Measurements from ENCODE around the gene WDR20.

The WDR20 gene

DNA sequence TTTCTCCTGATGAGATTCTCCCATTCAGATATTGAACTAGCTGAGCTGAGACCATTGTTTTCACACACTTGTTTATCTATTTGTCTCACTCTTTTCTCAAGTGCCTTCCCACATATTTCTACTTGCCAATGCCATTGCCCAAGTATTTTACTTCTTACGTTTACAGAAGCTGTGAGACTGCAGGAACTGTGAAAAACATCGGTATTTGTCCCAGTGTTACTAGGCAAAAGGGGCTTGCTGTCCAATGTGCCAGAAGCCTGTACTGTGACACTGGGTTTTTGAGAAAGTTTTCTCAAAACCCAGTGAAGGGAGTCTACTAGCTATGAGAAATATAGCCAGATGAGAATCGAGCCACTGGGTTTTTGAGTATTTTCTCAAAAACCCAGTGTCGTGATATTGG lies 37.5 kb downstream of the WDR20 start:
- TF ChIP-seq, protein P1, sequence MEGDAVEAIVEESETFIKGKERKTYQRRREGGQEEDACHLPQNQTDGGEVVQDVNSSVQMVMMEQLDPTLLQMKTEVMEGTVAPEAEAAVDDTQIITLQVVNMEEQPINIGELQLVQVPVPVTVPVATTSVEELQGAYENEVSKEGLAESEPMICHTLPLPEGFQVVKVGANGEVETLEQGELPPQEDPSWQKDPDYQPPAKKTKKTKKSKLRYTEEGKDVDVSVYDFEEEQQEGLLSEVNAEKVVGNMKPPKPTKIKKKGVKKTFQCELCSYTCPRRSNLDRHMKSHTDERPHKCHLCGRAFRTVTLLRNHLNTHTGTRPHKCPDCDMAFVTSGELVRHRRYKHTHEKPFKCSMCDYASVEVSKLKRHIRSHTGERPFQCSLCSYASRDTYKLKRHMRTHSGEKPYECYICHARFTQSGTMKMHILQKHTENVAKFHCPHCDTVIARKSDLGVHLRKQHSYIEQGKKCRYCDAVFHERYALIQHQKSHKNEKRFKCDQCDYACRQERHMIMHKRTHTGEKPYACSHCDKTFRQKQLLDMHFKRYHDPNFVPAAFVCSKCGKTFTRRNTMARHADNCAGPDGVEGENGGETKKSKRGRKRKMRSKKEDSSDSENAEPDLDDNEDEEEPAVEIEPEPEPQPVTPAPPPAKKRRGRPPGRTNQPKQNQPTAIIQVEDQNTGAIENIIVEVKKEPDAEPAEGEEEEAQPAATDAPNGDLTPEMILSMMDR (IDR thresholded peaks at IDR 0.05; ENCODE audit: extremely low read depth, missing control alignments) = no peak
- no peak for DNase-seq (ENCODE audit: low spot score)

DNA sequence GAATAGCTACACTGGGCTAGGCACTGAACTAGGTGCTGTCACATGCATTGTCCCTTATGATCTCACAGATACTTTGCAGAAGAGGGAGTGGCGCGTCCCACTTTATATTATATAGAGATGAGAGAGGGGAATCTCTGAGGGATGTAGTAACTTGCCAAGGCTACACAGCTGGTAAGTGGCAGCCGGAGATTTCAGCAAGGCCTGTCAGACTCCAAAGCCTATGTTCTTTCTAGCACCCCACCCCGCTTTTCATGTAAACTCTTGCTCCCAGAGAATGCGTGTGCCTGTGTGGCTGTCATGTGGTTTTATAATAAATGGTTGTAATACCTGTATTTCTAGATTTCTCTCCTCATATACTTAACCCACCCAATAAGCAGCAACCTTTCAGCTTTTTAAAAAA lies 39.1 kb downstream of the WDR20 start:
- TF ChIP-seq, protein P1 (IDR thresholded peaks at IDR 0.05; ENCODE audit: extremely low read depth, missing control alignments) = no peak
- DNase-seq (ENCODE audit: low spot score) = no peak

GRCh38 chr14:102180248-102180998 lies 40.7 kb downstream of the WDR20 start:
- DNase-seq (ENCODE audit: low spot score) = no peak
- TF ChIP-seq, protein P1 (IDR thresholded peaks at IDR 0.05; ENCODE audit: extremely low read depth, missing control alignments) = no peak

DNA sequence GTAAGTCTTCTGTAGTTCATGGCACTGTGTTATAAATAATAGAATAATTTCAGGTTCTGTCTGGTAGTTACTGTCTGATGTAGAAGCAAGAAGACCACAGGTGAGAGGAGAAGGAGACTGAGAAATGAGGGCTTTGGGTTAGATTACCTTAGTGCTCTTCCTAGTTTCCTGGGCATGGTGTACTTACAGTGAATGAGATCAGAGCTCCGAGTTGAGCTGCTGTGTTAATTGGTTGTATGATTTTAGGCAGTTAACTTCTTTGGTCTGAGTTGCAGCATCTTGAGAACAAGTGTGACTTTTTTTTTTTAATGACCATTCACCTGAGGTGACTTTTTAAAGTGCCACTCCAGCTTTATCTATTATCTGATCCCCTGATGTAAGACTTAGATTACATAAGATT lies 41.5 kb downstream of the WDR20 start:
- TF ChIP-seq, protein P1 (IDR thresholded peaks at IDR 0.05; ENCODE audit: extremely low read depth, missing control alignments) = no peak
- DNase-seq (ENCODE audit: low spot score) = no peak

GRCh38 chr14:102182190-102182589 lies 42.5 kb downstream of the WDR20 start:
- TF ChIP-seq, protein P1 (IDR thresholded peaks at IDR 0.05; ENCODE audit: extremely low read depth, missing control alignments) = no peak
- DNase-seq (ENCODE audit: low spot score) = no peak

- no peak for DNase-seq (ENCODE audit: low spot score)
- TF ChIP-seq, protein P1 (IDR thresholded peaks at IDR 0.05; ENCODE audit: extremely low read depth, missing control alignments) = no peak
Observed at GRCh38 chr14:102182936-102183619, 43.4 kb downstream of the WDR20 start.

GRCh38 chr14:102183886-102184285 lies 44.2 kb downstream of the WDR20 start:
- no peak for DNase-seq (ENCODE audit: low spot score)
- TF ChIP-seq, protein P1 (IDR thresholded peaks at IDR 0.05; ENCODE audit: extremely low read depth, missing control alignments) = no peak

Data from GM20000 (cell line).